NCI-H774 (cell line): ENCODE data around the gene CSTPP1.
"Not testable (repeated sequence)": the region's sequence is repeated elsewhere in the genome, so short reads cannot be mapped to it uniquely, and the experiment has no call there.

Experiments
- DNase-seq: peaks from one replicate; lab custom pipeline; 2025; lab: John Stamatoyannopoulos, UW

The CSTPP1 gene

DNA sequence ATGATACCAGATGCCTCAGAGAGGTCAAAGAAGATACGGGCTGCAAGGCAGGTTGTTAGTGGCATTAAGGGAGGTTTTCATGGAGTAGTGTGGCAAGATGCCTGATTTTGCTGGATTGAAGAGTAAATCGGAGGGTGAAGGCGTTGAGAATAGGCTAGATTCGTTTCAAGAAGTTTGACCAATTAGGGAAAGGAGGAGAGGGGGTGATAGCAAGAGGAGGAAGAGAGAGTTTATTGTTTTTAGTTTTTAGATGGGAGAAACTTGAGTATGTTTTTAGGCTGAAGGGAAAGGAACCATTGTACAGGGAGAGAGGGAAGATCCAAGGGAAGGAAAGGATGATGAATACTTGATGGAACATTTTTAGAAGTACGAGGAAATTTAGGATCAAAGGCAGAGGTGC is 16.5 kb downstream of the CSTPP1 start:
- DNase-seq, result no peak

DNA sequence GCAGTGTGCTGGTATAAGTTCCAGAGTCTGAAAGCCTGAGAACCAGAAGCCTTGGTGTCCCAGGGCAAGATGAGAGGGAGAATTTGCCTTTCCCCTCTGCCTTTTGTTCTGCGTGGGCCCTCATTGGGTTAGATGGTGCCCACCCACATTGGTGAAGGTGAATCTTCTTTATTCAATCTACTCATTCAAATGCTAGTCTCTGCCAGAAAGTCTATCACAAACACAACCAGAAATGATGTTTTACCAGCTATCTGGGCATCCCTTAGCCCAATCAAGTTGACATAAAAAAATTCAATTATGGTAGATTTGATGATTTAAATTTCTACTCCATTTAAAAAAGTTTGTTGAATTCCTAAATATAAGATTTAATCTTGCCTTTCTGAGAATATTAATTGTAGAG is 22.2 kb downstream of the CSTPP1 start:
- no peak for DNase-seq

DNA sequence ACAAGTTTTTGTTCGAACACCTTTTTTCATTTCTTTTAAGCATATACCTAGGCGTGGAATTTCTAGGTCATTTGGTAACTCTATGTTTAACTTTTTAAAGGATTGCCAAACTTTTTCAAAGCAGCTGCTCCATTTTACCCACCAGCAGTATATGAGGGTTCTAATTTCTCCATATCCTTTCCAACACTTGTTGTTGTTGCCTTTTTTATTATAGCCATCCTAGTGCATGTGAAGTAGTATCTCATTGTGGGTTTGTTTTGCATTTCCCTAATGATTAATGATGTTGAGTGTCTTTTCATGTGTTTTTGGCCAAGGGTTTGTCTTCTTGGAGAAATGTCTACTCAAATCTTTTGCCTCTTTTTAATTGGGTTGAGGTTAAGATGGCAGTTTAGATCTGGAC is 24.5 kb downstream of the CSTPP1 start:
- no peak for DNase-seq

DNA sequence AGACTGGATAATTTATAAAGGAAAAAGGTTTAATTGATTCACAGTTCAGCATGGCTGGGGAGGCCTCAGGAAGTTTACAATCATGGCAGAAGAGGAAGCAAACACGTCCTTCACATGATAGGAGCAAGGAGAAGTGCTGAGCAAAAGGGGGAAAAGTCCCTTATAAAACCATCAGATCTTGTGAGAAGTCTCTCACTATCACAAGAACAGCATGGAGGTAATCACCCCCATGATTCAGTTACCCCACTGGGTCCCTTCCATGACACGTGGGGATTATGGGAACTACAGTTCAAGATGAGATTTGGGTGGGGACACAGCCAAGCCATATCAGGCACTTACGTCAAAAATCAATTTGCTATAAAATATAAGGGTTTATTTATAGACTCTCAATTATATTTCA is 25.3 kb downstream of the CSTPP1 start:
- not testable (repeated sequence) for DNase-seq

DNA sequence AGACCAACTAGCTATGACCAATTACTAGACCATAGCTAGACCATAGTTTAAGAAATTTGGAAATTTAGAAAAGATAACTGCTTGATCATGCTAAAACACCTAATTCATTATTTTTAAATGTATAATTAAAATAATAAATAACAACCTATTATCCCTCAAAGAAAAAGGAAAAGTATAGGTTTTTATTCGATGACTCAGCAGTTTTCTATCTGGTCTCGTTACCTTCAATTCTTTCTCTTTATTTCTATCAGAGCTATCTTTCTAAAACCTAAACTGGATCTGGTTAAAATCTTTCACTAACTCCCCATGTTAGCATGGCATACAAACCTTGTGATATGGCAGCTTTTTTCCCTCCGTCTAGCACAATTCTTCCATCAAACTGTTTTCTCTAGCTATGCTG is 27.3 kb downstream of the CSTPP1 start:
- DNase-seq, result no peak

DNA sequence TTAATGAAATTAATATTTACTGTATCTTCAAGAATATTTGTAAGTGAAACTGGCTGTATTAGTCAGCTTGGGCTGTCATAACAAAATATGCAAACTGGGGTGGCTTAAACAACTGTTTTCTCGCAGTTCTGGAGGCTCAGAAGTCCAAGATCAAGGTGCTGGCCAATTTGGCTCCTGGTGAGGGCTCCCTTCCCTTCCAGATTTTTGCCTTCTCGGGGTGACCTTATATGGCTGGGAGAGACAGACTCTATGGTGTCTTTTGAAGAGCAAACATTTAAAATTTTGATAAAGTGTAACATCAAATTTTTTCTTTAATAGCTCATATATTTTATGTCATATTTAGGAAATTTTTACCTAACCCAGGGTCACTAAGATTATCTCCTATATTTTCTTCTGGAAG is 30.2 kb downstream of the CSTPP1 start:
- DNase-seq, result no peak

DNA sequence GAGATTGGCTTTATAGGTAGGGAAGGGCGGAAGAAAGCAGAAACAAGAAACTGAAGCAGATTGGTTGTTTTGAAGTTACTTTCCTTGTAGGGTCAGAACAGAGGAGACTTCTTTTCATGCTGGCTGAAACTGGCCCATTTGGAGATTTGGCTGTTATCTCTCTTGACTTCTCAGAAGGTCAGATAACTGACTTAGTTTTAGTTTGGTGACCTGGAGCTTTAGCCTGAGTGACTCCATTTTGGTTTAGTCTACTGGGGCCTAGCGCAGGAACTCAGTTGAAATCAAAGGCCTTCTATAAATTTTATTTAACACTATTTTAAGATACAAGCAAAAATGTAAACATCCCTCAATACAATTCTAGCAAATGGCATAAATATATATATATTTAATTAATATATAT is 31.4 kb downstream of the CSTPP1 start:
- no peak for DNase-seq

DNA sequence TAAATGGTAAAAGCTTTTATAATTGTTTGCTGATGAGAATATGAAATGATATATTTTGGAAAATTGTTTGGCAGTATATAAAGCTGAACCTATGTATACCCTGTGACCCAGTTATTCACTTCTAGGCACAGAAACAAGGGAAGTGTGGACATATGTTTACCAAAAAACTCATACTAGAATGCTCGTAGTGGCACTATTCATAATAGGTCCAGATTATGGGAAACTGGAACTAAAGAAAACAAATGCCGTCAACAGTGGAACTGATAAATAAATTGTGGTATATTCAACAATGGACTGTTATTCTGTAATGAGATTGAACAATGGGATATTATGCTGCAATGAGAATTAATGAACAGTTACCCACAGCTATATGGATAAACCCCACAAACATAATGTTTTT is 32.8 kb downstream of the CSTPP1 start:
- DNase-seq, result no peak

DNA sequence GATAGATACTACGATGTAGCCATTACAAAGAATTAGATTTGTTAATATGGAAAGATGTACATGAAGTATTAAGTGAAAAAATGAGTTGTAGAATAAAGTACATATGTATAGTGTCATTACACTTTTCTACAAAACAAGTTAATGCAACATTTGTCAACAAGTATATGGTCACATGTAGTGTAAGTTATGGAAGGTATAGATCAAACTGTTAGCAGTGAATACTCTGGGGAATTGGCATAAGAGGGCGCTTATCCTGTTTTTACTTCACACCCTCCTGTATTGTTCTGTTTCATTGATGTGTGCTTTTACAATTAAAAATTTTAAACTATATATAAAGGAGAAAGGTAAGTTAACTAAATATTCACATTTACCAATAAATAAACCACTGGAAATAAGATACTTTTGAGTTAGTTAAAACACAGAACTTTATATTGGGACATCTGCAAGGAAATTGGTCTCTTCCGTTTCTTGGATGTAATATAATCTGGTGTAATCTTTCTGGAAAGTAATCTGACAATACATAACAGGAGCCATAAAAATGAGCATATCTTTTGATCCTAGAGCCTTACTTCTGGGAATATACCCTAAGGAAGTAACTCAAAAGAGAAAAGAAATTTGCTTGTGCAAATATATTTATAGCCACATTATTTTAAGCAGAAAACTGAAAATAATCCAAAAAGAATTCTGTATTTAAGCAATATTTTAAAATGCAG is 34.5 kb downstream of the CSTPP1 start:
- DNase-seq, result no peak

DNA sequence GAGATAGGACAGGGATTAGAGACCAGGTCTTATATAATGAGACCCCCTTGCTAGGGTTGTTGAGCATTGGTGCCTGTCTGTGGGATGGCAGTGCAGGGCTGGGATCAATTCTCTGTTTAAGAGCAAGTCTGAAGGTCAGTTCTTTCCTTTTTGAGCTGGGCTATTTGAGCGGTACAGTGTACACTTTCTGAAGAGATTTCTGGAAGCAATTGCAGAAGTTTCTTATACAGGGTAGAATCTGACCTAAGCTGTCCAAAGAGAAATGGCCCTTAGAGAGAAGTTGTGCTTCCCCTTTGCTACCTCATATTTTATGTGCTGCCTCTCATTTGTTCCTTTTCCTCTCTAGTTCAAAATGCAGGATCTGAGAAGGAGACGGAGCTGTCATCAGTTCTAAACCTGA is 35.8 kb downstream of the CSTPP1 start:
- DNase-seq, result no peak

DNA sequence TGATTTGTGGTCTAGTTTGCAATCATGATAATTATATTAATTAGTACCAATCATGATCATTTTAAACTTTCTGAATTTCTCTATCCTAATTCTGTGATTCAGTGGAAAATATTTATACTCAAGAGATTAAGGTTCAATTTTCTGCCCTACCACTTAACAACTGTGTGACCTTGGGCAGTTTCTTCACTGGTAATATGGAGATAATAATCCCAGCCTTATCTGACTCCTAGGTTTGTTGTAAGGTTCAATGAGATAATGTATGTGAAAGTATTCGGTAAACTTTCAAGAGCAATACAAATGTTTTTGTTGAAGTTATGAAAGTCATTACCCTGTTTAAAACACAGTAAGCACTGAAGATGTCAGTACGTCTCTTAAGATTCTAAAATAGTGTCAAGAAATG is 36.3 kb downstream of the CSTPP1 start:
- no peak for DNase-seq

DNA sequence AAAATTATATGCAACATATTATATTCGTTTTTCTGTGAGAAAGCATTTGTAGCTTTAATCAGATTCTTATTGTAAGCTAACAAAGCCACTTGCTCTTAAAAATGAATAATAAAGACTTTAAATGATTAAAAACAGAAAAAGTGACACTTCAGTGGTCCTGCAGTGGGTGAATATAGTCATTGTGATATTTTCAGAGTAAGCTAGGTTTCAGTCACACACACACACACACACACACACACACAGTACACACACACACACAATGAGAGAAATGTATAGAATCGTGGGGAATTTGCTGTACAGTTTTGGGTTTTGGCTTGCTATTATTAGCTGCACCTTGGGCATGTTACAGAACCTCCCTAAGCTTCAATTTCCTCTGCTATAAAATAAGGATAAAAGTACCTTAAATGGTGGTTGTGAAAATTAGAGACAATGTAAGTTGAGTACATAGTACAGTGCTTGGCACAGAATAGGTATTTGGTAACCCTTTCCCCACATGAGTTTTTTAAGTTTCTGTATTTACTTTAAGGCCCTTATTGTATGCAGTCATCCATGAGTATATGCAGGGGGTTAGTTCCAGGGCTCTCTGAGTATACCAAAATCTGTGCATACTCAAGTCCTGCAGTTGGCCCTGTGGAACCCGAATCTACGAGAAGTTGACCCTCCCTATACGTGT is 39.8 kb downstream of the CSTPP1 start:
- DNase-seq, result no peak

DNA sequence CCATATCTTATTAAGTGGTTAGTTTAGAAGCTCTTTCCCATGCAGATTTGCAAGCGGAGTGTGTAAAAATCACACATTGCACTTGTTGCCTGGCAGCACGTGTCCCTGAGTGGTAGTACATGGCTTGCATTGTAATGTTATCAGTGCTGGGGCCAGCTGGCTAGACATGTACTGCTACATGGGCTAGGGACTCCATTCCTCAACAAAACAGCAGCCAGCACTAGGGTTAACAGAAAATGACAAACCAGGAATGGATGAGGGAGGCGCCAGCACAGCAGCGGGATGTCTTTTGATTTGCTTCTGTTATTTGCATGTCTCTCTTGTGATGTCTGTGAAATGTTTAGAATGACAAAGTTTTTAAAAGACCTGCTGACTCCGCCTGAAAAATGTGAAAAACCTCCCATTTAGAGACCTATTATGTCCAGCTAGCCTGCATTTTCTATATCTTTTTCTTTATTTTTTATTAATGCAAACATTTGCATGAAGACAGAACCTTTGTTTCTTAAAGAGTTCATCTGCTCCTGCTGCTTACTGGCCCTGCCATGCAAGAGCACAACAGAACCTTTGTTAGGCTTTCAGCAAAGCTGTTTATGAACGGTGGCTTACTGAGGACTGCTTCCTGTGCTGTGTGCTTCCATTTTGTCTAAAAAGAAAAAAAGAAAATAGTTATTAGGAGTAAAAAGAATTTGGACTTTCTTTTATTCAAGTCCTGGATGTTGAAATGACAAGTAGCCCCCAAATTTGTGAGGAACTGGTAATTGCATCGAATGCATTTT is 40.7 kb downstream of the CSTPP1 start:
- DNase-seq, result peak; percentile 15

DNA sequence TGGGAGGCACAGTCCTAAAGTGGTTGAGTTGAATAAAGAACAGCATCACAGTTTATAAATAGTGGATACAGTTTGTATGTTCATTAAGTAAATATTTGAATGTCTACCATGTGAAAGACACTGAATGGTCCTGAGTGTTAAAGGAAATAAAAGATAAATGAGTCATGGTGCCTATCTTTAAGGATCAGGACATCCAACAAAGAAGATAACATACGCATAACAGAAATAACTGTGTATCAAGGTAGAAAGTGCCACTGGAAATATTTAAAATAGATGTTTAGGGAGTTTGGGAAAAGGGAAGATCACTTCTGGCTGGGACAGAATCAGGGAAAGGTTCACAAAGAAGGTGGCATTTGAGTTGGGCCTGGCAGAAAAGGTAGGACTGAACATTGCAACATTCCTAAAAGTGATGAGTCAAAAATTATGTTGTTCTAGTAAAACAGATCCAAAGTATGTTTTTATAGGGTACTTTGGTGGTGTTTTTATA is 41.5 kb downstream of the CSTPP1 start:
- peak; percentile 61 for DNase-seq

DNA sequence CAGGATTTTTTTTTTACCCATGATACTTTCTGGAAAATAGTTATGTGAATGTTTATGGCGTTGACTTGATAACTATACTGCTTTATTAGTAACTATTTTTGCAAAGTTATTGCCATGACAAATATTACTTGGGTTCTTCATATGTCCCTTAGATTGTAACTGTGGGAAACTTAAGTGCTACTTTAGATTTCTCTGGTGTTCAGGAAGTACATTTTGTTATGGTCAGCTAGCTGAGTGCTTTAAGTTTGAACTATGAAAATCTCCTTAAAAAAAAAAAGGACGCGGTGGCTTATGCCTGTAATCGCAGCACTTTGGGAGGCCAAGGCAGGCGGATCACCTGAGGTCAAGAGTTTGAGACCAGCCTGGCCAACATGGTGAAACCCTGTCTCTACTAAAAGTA is 42.8 kb downstream of the CSTPP1 start:
- DNase-seq, result no peak

DNA sequence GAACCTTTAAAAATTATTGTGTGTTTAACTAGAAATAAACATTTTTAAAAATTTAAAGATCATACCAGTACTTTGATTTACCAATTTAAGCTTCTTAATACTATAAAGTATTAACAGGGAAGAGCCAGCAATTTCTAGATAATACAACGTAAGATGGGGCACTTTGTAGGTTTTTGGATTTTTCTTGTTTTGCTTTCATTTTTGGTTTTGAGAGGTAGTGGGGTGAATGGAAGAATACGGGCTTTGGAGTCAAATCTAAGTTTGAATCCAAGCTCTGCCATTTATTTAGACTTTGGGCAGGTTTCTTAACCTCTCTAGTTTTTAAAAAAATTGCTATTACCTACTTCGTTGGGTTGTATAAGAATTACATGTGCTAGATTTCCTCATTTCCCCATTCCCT is 44.9 kb downstream of the CSTPP1 start:
- no peak for DNase-seq

DNA sequence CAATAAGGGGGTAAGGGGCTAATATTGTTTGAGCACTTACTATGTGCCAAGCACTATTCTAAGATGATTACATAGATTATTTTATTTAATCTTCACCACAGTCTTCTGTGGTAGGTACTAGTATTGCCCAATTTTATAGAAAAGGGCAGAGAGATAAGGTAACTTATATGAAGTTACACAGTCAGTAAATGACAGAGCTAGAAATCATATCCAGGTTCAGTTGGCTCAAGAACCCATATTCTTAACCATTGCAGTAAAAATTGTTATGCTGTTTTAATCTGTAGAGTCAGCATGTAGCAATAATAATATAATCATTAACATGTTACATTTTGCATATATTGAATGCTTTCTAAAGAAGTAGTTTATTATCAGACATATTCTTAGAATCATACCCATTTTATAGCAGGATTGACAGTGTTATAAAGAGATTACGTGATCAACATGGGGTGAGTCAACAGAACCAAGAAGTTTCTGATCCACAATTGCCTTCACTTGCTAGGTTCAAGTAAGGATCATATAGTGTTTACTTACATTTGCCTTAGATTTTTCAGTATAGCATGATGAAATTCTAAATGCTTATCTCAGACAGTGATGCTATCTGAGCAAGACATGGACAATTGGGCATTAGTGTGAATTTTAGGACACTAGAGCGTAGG is 46.4 kb downstream of the CSTPP1 start:
- no peak for DNase-seq

DNA sequence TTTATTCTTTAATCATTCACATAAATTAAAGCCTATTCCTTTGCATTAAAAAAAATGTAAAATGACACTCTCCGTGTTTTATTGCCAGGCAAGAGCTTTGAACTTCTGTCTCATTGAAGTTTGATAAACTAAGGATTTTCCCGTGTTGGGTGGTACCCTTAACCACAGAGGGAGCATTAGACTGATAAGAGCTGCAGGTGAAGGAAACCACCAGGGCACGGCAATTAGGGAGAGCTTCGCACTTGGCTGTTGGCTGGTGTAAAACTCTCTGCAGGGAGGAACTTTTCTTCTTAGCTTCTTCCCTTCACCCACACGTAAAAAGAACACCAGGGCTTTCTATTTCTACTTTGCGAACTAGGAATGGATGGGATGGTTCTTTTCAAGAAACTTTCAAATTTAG is 47.0 kb downstream of the CSTPP1 start:
- no peak for DNase-seq

DNA sequence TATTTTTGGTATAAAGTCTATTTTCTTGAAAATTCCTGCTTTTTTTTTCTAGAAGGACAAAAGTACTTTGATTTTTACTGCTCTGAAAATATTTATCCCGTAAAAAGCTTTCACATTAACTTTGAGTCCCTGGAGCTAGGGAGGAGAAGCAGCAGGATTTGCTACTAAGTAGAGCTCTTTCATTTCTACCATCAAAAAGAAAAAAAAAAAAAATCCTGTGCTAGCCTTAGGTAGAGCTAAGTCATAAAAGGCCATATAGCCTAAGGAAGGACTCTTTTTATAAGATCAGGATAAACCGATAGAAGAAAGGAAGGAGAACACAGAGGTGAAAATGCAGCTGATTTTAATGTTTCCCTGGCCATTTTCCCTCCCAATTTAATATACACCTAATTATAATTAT is 48.0 kb downstream of the CSTPP1 start:
- no peak for DNase-seq

DNA sequence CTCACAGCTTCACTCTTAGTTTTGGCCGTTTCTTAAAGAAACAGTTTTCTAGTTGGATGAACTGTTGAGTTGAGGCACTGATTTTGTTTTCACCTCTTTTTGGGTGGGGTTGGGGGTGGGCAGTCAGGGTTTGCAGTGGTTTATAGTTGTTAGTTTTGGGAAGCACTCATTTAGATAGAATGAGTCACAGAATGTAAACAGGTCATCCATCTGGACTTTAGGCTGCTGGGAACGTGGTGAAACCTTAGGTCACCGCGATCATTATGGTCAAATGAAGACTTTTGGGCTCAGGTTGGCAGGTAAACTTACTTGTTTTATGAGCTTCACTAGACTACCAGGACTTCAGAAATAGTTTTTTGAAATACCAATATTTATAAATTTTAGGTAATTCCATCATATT is 48.4 kb downstream of the CSTPP1 start:
- DNase-seq, result no peak

DNA sequence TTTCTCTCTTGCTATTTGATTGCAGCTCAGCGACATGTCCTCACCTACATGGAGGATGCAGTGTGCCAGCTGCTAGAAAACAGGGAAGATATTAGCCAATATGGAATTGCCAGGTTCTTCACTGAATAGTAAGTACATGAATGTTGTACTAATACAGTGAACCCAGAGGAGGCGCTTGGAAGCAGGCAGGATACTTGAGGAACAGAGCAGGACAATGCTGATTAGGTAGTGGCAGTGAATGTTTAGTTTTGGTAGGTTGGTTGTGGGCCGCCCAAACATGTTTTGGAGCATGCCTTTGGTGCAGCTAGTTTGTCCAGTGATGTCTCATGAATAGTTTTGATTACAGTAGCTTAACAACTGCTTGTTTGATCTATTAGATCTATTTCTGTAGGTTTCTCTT is 50.6 kb downstream of the CSTPP1 start:
- no peak for DNase-seq

DNA sequence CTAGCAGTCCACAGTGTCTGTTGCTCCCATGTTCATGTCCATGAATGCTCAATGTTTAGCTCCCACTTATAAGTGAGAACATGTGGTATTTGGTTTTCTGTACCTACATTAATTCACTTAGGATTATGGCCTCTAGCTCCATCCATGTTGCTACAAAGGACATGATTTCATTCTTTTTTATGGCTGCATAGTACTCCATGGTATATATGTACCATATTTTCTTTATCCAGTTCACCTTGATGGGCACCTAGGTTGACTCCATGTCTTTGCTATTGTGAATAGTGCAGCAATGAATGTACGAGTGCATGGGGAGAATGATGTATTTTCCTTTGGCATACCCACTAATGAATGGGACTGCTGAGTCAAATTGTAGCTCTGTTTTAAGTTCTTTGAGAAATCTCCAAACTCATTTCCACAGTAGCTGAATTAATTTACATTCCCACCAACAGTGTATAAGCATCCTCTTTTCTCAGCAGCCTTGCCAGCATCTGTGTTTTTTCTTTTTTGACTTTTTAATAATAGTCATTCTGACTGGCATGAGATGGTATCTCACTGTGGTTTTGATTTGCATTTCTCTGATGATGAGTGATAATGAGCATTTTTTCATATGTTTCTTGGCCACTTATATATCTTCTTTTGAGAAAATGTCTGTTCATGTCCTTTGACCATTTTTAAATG is 53.4 kb downstream of the CSTPP1 start:
- DNase-seq, result not testable (repeated sequence)
